ENCODE results near the gene AK5.
"Not testable (repeated sequence)": the region's sequence is repeated elsewhere in the genome, so short reads cannot be mapped to it uniquely, and the experiment has no call there.

Gene AK5

GRCh38 chr1:77308889-77309621, 27.2 kb downstream of the AK5 start:
- no peaks in the 10 kb centered on the region for H3K36me3 ChIP-seq (ENCODE audit: control insufficient read depth in 4 of 4, insufficient read depth in 4 of 4, low read length in 3 of 4)
- no peaks in the 10 kb centered on the region for H3K9me3 ChIP-seq (ENCODE audit: control extremely low read depth in 1 of 5, control insufficient read depth in 4 of 5, insufficient read depth in 2 of 5, low read depth in 1 of 5, low read length in 4 of 5)
- H3K27ac ChIP-seq (ENCODE audit: insufficient read depth in 1 of 2, low read depth in 1 of 2, low read length in 2 of 2, poor library complexity in 1 of 2, severe bottlenecking in 2 of 2): no peak overlapping the region
- WGBS (ENCODE audit: insufficient coverage): 53% methylated on average over 3 of the region's 8 CpGs
- no peak overlapping the region for H3K4me3 ChIP-seq (ENCODE audit: control insufficient read depth in 1 of 7, extremely low read depth in 1 of 7, insufficient read depth in 4 of 7, low read depth in 2 of 7, low read length in 6 of 7)
- ChIA-PET CTCF (interaction anchor here (0.7 kb wide), 1 partner anchor 28 kb away, joined by 3 read pairs; no protein-coding TSS in a partner anchor), POLR2A (no interaction called here)
- peaks cover 0 to 11% (median 6%) of the 10 kb centered on the region in 4 experiments for H3K4me1 ChIP-seq (ENCODE audit: control extremely low read depth in 1 of 4, control insufficient read depth in 4 of 4, insufficient read depth in 4 of 4, low read length in 3 of 4)
- DNase-seq: peak in 2 of 3 donors; percentile 22 to 46
- no peaks in the 10 kb centered on the region for H3K27me3 ChIP-seq (replicated peaks in 2 of 5; ENCODE audit: control insufficient read depth in 4 of 5, insufficient read depth in 5 of 5, low read length in 4 of 5)

GRCh38 chr1:77310924-77311323, 29.1 kb downstream of the AK5 start:
- Histone ChIP-seq H3K4me3 (ENCODE audit: control insufficient read depth in 1 of 7, extremely low read depth in 1 of 7, insufficient read depth in 4 of 7, low read depth in 2 of 7, low read length in 6 of 7) (no peak overlapping the region), H3K4me1 (ENCODE audit: control extremely low read depth in 1 of 4, control insufficient read depth in 4 of 4, insufficient read depth in 4 of 4, low read length in 3 of 4) (peaks cover 0 to 11% (median 6%) of the 10 kb centered on the region in 4 experiments), H3K36me3 (ENCODE audit: control insufficient read depth in 4 of 4, insufficient read depth in 4 of 4, low read length in 3 of 4) (no peaks in the 10 kb centered on the region), H3K27ac (ENCODE audit: insufficient read depth in 1 of 2, low read depth in 1 of 2, low read length in 2 of 2, poor library complexity in 1 of 2, severe bottlenecking in 2 of 2) (no peak overlapping the region), H3K9me3 (ENCODE audit: control extremely low read depth in 1 of 5, control insufficient read depth in 4 of 5, insufficient read depth in 2 of 5, low read depth in 1 of 5, low read length in 4 of 5) (no peaks in the 10 kb centered on the region), H3K27me3 (replicated peaks in 2 of 5; ENCODE audit: control insufficient read depth in 4 of 5, insufficient read depth in 5 of 5, low read length in 4 of 5) (no peaks in the 10 kb centered on the region)
- WGBS (ENCODE audit: insufficient coverage): no CpG with 5 or more reads among the region's 3 CpGs
- peak; percentile 24 to 62 (median 52) for DNase-seq
- POLR2A ChIA-PET: no interaction called here
- CTCF ChIA-PET: interaction anchor here (0.7 to 1.0 kb wide), 3 partner anchors 11 to 228 kb away, joined by 3 to 4 read pairs (median 3); no protein-coding TSS in a partner anchor

GRCh38 chr1:77312364-77312763, 30.5 kb downstream of the AK5 start:
- POLR2A ChIA-PET: not testable (repeated sequence)

GRCh38 chr1:77313491-77313890, 31.7 kb downstream of the AK5 start:
- no peaks in the 10 kb centered on the region for H3K27me3 ChIP-seq (replicated peaks in 2 of 5; ENCODE audit: control insufficient read depth in 4 of 5, insufficient read depth in 5 of 5, low read length in 4 of 5)
- peak; percentile 12 to 62 (median 62) for DNase-seq
- H3K4me3 ChIP-seq (ENCODE audit: control insufficient read depth in 1 of 7, extremely low read depth in 1 of 7, insufficient read depth in 4 of 7, low read depth in 2 of 7, low read length in 6 of 7): peak overlapping the region in 1 of 7 experiments; percentile 43
- peaks cover 0 to 11% (median 5%) of the 10 kb centered on the region in 4 experiments for H3K4me1 ChIP-seq (ENCODE audit: control extremely low read depth in 1 of 4, control insufficient read depth in 4 of 4, insufficient read depth in 4 of 4, low read length in 3 of 4)
- ChIA-PET CTCF (interaction anchor here (0.8 to 3.4 kb wide), 5 partner anchors 11 to 224 kb away, joined by 3 to 14 read pairs (median 3); no protein-coding TSS in a partner anchor), POLR2A (no interaction called here)
- H3K27ac ChIP-seq (ENCODE audit: insufficient read depth in 1 of 2, low read depth in 1 of 2, low read length in 2 of 2, poor library complexity in 1 of 2, severe bottlenecking in 2 of 2): no peak overlapping the region
- no peaks in the 10 kb centered on the region for H3K36me3 ChIP-seq (ENCODE audit: control insufficient read depth in 4 of 4, insufficient read depth in 4 of 4, low read length in 3 of 4)
- WGBS (ENCODE audit: insufficient coverage): 88% methylated on average over 6 of the region's 8 CpGs
- no peaks in the 10 kb centered on the region for H3K9me3 ChIP-seq (ENCODE audit: control extremely low read depth in 1 of 5, control insufficient read depth in 4 of 5, insufficient read depth in 2 of 5, low read depth in 1 of 5, low read length in 4 of 5)

More at GRCh38 chr1:77312364-77312763, 30.5 kb downstream of the AK5 start:
- WGBS (ENCODE audit: insufficient coverage): 100% methylated on average over 2 of the region's 5 CpGs
- not testable (repeated sequence) for H3K9me3 ChIP-seq (ENCODE audit: control extremely low read depth in 1 of 5, control insufficient read depth in 4 of 5, insufficient read depth in 2 of 5, low read depth in 1 of 5, low read length in 4 of 5); H3K36me3 ChIP-seq (ENCODE audit: control insufficient read depth in 4 of 4, insufficient read depth in 4 of 4, low read length in 3 of 4); H3K27me3 ChIP-seq (replicated peaks in 2 of 5; ENCODE audit: control insufficient read depth in 4 of 5, insufficient read depth in 5 of 5, low read length in 4 of 5); H3K4me3 ChIP-seq (ENCODE audit: control insufficient read depth in 1 of 7, extremely low read depth in 1 of 7, insufficient read depth in 4 of 7, low read depth in 2 of 7, low read length in 6 of 7); H3K27ac ChIP-seq (ENCODE audit: insufficient read depth in 1 of 2, low read depth in 1 of 2, low read length in 2 of 2, poor library complexity in 1 of 2, severe bottlenecking in 2 of 2)
- peak in 2 of 3 donors; percentile 39 to 40 for DNase-seq
- H3K4me1 ChIP-seq (ENCODE audit: control extremely low read depth in 1 of 4, control insufficient read depth in 4 of 4, insufficient read depth in 4 of 4, low read length in 3 of 4): peaks cover 0 to 11% (median 6%) of the 10 kb centered on the region in 4 experiments
- CTCF ChIA-PET: interaction anchor here (1.3 to 3.4 kb wide), 2 partner anchors 10 to 225 kb away, joined by 3 to 14 read pairs; no protein-coding TSS in a partner anchor

GRCh38 chr1:77316006-77316405, 34.2 kb downstream of the AK5 start:
- Histone ChIP-seq H3K9me3 (ENCODE audit: control extremely low read depth in 1 of 5, control insufficient read depth in 4 of 5, insufficient read depth in 2 of 5, low read depth in 1 of 5, low read length in 4 of 5) (no peaks in the 10 kb centered on the region), H3K4me1 (ENCODE audit: control extremely low read depth in 1 of 4, control insufficient read depth in 4 of 4, insufficient read depth in 4 of 4, low read length in 3 of 4) (no peaks in the 10 kb centered on the region), H3K36me3 (ENCODE audit: control insufficient read depth in 4 of 4, insufficient read depth in 4 of 4, low read length in 3 of 4) (no peaks in the 10 kb centered on the region), H3K27ac (ENCODE audit: insufficient read depth in 1 of 2, low read depth in 1 of 2, low read length in 2 of 2, poor library complexity in 1 of 2, severe bottlenecking in 2 of 2) (no peak overlapping the region), H3K4me3 (ENCODE audit: control insufficient read depth in 1 of 7, extremely low read depth in 1 of 7, insufficient read depth in 4 of 7, low read depth in 2 of 7, low read length in 6 of 7) (no peak overlapping the region), H3K27me3 (replicated peaks in 2 of 5; ENCODE audit: control insufficient read depth in 4 of 5, insufficient read depth in 5 of 5, low read length in 4 of 5) (no peaks in the 10 kb centered on the region)
- ChIA-PET POLR2A (no interaction called here), CTCF (no interaction called here)
- 100% methylated on average over 1 of the region's 1 CpG for WGBS (ENCODE audit: insufficient coverage)
- DNase-seq: no peak

GRCh38 chr1:77316966-77317365, 35.1 kb downstream of the AK5 start:
- Histone ChIP-seq H3K36me3 (ENCODE audit: control insufficient read depth in 4 of 4, insufficient read depth in 4 of 4, low read length in 3 of 4) (no peaks in the 10 kb centered on the region), H3K4me3 (ENCODE audit: control insufficient read depth in 1 of 7, extremely low read depth in 1 of 7, insufficient read depth in 4 of 7, low read depth in 2 of 7, low read length in 6 of 7) (no peak overlapping the region), H3K4me1 (ENCODE audit: control extremely low read depth in 1 of 4, control insufficient read depth in 4 of 4, insufficient read depth in 4 of 4, low read length in 3 of 4) (peaks cover 0 to under 1% (median under 1%) of the 10 kb centered on the region in 4 experiments), H3K27me3 (replicated peaks in 2 of 5; ENCODE audit: control insufficient read depth in 4 of 5, insufficient read depth in 5 of 5, low read length in 4 of 5) (no peaks in the 10 kb centered on the region), H3K27ac (ENCODE audit: insufficient read depth in 1 of 2, low read depth in 1 of 2, low read length in 2 of 2, poor library complexity in 1 of 2, severe bottlenecking in 2 of 2) (no peak overlapping the region), H3K9me3 (ENCODE audit: control extremely low read depth in 1 of 5, control insufficient read depth in 4 of 5, insufficient read depth in 2 of 5, low read depth in 1 of 5, low read length in 4 of 5) (no peaks in the 10 kb centered on the region)
- no CpG with 5 or more reads among the region's 3 CpGs for WGBS (ENCODE audit: insufficient coverage)
- ChIA-PET POLR2A (no interaction called here), CTCF (no interaction called here)
- no peak for DNase-seq

GRCh38 chr1:77319036-77319705, 37.4 kb downstream of the AK5 start:
- no peaks in the 10 kb centered on the region for H3K27me3 ChIP-seq (replicated peaks in 2 of 5; ENCODE audit: control insufficient read depth in 4 of 5, insufficient read depth in 5 of 5, low read length in 4 of 5)
- ChIA-PET CTCF (no interaction called here), POLR2A (no interaction called here)
- H3K9me3 ChIP-seq (ENCODE audit: control extremely low read depth in 1 of 5, control insufficient read depth in 4 of 5, insufficient read depth in 2 of 5, low read depth in 1 of 5, low read length in 4 of 5): no peaks in the 10 kb centered on the region
- H3K4me3 ChIP-seq (ENCODE audit: control insufficient read depth in 1 of 7, extremely low read depth in 1 of 7, insufficient read depth in 4 of 7, low read depth in 2 of 7, low read length in 6 of 7): no peak overlapping the region
- H3K36me3 ChIP-seq (ENCODE audit: control insufficient read depth in 4 of 4, insufficient read depth in 4 of 4, low read length in 3 of 4): no peaks in the 10 kb centered on the region
- no peak for DNase-seq
- H3K27ac ChIP-seq (ENCODE audit: insufficient read depth in 1 of 2, low read depth in 1 of 2, low read length in 2 of 2, poor library complexity in 1 of 2, severe bottlenecking in 2 of 2): no peak overlapping the region
- no CpG with 5 or more reads among the region's 1 CpG for WGBS (ENCODE audit: insufficient coverage)
- H3K4me1 ChIP-seq (ENCODE audit: control extremely low read depth in 1 of 4, control insufficient read depth in 4 of 4, insufficient read depth in 4 of 4, low read length in 3 of 4): peaks cover 0 to 9% (median 7%) of the 10 kb centered on the region in 4 experiments

Measured in common myeloid progenitor, CD34-positive (primary cell).